ENCODE data around the gene SCN4A.

The SCN4A gene

GRCh38 chr17:64017381-64017980, 44.8 kb upstream of the SCN4A start:
- H4K20me1 ChIP-seq (ENCODE audit: insufficient read depth, low read length): no peaks in the 10 kb centered on the region
- no peaks in the 10 kb centered on the region; the same call in 1 of the 2 replicates for H3K36me3 ChIP-seq (ENCODE audit: insufficient read depth, low read length)
- H3K27me3 ChIP-seq (ENCODE audit: insufficient read depth, low read length): no peaks in the 10 kb centered on the region
- TF ChIP-seq EZH2 (IDR thresholded peaks at IDR 0.05; ENCODE audit: borderline replicate concordance, low read length): no peak
- no peak; the same call in 1 of the 2 replicates for TF ChIP-seq CTCF (IDR thresholded peaks at IDR 0.05; ENCODE audit: low read length)
- peaks cover 50% of the 10 kb centered on the region for H3K79me2 ChIP-seq (ENCODE audit: insufficient read depth, low read length)
- no peak overlapping the region for H2AFZ ChIP-seq (ENCODE audit: low read length)
- H3K27ac ChIP-seq (ENCODE audit: low read depth, low read length, poor library complexity, severe bottlenecking): peak overlapping the region; percentile 73
- peak overlapping the region; percentile 87 for H3K4me2 ChIP-seq (ENCODE audit: low read length)
- H3K9me3 ChIP-seq (ENCODE audit: low read length): no peaks in the 10 kb centered on the region
- peaks cover 77% of the 10 kb centered on the region for H3K4me1 ChIP-seq (ENCODE audit: insufficient read depth, low read length, severe bottlenecking)
- no peak overlapping the region for H3K9ac ChIP-seq (ENCODE audit: low read length)
- H3K9me2 ChIP-seq (ENCODE audit: low read depth, low read length): no peaks in the 10 kb centered on the region
- peak overlapping the region; percentile 75 for H3K4me3 ChIP-seq (ENCODE audit: low read depth, low read length, poor library complexity, severe bottlenecking)
- 0 out of 2 replicates have a peak, but pooled peaks cover 11% of the 10 kb centered on the region for H3F3A ChIP-seq (ENCODE audit: insufficient read depth, low read length)

- TF ChIP-seq CTCF (IDR thresholded peaks at IDR 0.05; ENCODE audit: low read length) (no peak), EZH2 (IDR thresholded peaks at IDR 0.05; ENCODE audit: borderline replicate concordance, low read length) (no peak)
- H3F3A ChIP-seq (ENCODE audit: insufficient read depth, low read length): 0 out of 2 replicates have a peak, but pooled peaks cover 10% of the 10 kb centered on the region
- peak overlapping the region; percentile 28 for H3K9ac ChIP-seq (ENCODE audit: low read length)
- peak overlapping the region; percentile 73 for H3K27ac ChIP-seq (ENCODE audit: low read depth, low read length, poor library complexity, severe bottlenecking)
- no peaks in the 10 kb centered on the region for H3K27me3 ChIP-seq (ENCODE audit: insufficient read depth, low read length)
- H3K36me3 ChIP-seq (ENCODE audit: insufficient read depth, low read length): peaks cover 3% of the 10 kb centered on the region; the same call in 1 of the 2 replicates
- no peaks in the 10 kb centered on the region for H3K9me2 ChIP-seq (ENCODE audit: low read depth, low read length)
- H3K4me2 ChIP-seq (ENCODE audit: low read length): peak overlapping the region; percentile 65
- H3K79me2 ChIP-seq (ENCODE audit: insufficient read depth, low read length): peaks cover 52% of the 10 kb centered on the region
- H3K4me3 ChIP-seq (ENCODE audit: low read depth, low read length, poor library complexity, severe bottlenecking): peak overlapping the region; percentile 31
- H3K4me1 ChIP-seq (ENCODE audit: insufficient read depth, low read length, severe bottlenecking): peaks cover 72% of the 10 kb centered on the region
- H4K20me1 ChIP-seq (ENCODE audit: insufficient read depth, low read length): no peaks in the 10 kb centered on the region
- no peak overlapping the region for H2AFZ ChIP-seq (ENCODE audit: low read length)
- no peaks in the 10 kb centered on the region for H3K9me3 ChIP-seq (ENCODE audit: low read length)
Measured at GRCh38 chr17:64016974-64017373, 44.3 kb upstream of the SCN4A start.

- H2AFZ ChIP-seq (ENCODE audit: low read length): no peak overlapping the region
- H3K9ac ChIP-seq (ENCODE audit: low read length): peak overlapping the region; percentile 28
- H3K27me3 ChIP-seq (ENCODE audit: insufficient read depth, low read length): no peaks in the 10 kb centered on the region
- peak overlapping the region; percentile 31 for H3K4me3 ChIP-seq (ENCODE audit: low read depth, low read length, poor library complexity, severe bottlenecking)
- peak overlapping the region; percentile 73 for H3K27ac ChIP-seq (ENCODE audit: low read depth, low read length, poor library complexity, severe bottlenecking)
- peaks cover 5% of the 10 kb centered on the region; the same call in 1 of the 2 replicates for H3K36me3 ChIP-seq (ENCODE audit: insufficient read depth, low read length)
- peaks cover 66% of the 10 kb centered on the region for H3K4me1 ChIP-seq (ENCODE audit: insufficient read depth, low read length, severe bottlenecking)
- no peaks in the 10 kb centered on the region for H3K9me2 ChIP-seq (ENCODE audit: low read depth, low read length)
- H3F3A ChIP-seq (ENCODE audit: insufficient read depth, low read length): 0 out of 2 replicates have a peak, but pooled peaks cover 10% of the 10 kb centered on the region
- peak overlapping the region; percentile 65 for H3K4me2 ChIP-seq (ENCODE audit: low read length)
- peaks cover 52% of the 10 kb centered on the region for H3K79me2 ChIP-seq (ENCODE audit: insufficient read depth, low read length)
- TF ChIP-seq EZH2 (IDR thresholded peaks at IDR 0.05; ENCODE audit: borderline replicate concordance, low read length) (no peak), CTCF (IDR thresholded peaks at IDR 0.05; ENCODE audit: low read length) (peak; percentile 56; the same call in 1 of the 2 replicates)
- no peaks in the 10 kb centered on the region for H4K20me1 ChIP-seq (ENCODE audit: insufficient read depth, low read length)
- no peaks in the 10 kb centered on the region for H3K9me3 ChIP-seq (ENCODE audit: low read length)
Measured at GRCh38 chr17:64016231-64016784, 43.6 kb upstream of the SCN4A start.

Measured in OCI-LY1 (cell line).